Glomerular endothelial cell (primary cell): ENCODE results near the gene HGFAC. TPM values are rescaled to one million over a fixed set of nuclear protein-coding genes. Genes with fewer than 3 reads are reported as not detected.

ENCODE experiments used
- total RNA-seq: library from RNA; depleted of rRNA; stranded (reverse); fragments of >200 nt; gene quantifications from 2 replicates; pipeline ENCODE4 v1.2.3, GENCODE V29; 2015

HGFAC gene
- total RNA-seq, 1 donor from 2014 or later = 0.64 TPM

Other genes with a start within 250 kb of the HGFAC start
- 0.34 and 0.64 TPM in 2 replicates for gene MSANTD1, start 192.8 kb upstream of the HGFAC start, total RNA-seq
- 67.0 and 92.8 TPM in 2 replicates for gene RGS12, start 148.9 kb upstream of the HGFAC start, total RNA-seq
- gene DOK7, start 21.3 kb downstream of the HGFAC start, total RNA-seq = not detected in 2 replicates
- 253 and 307 TPM in 2 replicates for gene LRPAP1, start 90.5 kb downstream of the HGFAC start, total RNA-seq